DND-41 (cell line): Measurements from ENCODE around the gene DTNB.

Experiments
- CTCF ChIP-seq: IDR thresholded peaks from 2 replicates; pipeline ENCODE4 v1.5.1; 2012; ENCODE audit warnings: borderline replicate concordance, low read length, moderate library complexity, mild to moderate bottlenecking; ENCODE audit not compliant: poor library complexity, severe bottlenecking; ENCODE audit errors: extremely low read depth
- EZH2 ChIP-seq: IDR thresholded peaks from 3 replicates; pipeline ENCODE4 v1.6.1; 2012; ENCODE audit warnings: borderline replicate concordance, low read depth, mild to moderate bottlenecking, moderate library complexity, low read length, inconsistent platforms; ENCODE audit not compliant: severe bottlenecking

DNA sequence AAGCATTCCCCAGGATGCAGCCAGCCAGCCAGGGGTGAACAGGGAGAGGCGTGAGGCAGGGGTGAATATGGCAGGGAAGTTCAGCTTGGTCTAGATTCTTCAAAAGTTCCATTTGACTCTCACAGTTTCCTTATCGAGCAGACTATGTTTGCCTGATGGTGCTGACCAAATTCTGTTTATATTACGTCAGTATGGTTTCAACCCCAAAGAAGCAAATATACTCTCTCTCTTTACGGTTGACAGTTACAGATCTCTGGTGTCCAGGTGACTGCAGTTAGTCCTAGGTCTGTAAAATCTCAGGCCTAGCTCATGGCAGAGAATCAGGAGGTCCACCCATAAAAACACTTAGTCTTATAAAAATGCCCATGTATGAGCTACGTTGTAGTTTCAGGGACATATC is 293.4 kb downstream of the DTNB start:
- TF ChIP-seq CTCF: no peak
- no peak for TF ChIP-seq EZH2
